Vagina (tissue), 2 donors: ENCODE results near the gene SLU7. TPM values are rescaled to one million over a fixed set of nuclear protein-coding genes. Genes with fewer than 3 reads are reported as not detected.

Experiments
- DNase-seq, 2 donors: peaks; one replicate each; pipeline ENCODE4 v3.0.0-alpha.2; 2017; ENCODE audit errors: extremely low spot score in 2 of 2
- H3K27ac ChIP-seq: fragments of 200-600 bp; sonication (generic); one replicate; pipeline ENCODE4 v1.5.1; 2019
- H3K27me3 ChIP-seq: fragments of 200-600 bp; sonication (generic); one replicate; pipeline ENCODE4 v1.5.1; 2019
- H3K36me3 ChIP-seq, 2 donors: fragments of 200-600 bp; sonication (generic); one replicate each; pipeline ENCODE4 v1.5.1; 2017 to 2019
- H3K4me1 ChIP-seq: fragments of 200-600 bp; sonication (generic); one replicate; pipeline ENCODE4 v1.5.1; 2019
- H3K4me3 ChIP-seq, 2 donors: fragments of 200-600 bp; sonication (generic); 1 replicate in 1 of 2; 2 replicates in 1 of 2; pipeline ENCODE4 v1.5.1; 2016 to 2019
- H3K9me3 ChIP-seq: fragments of 200-600 bp; sonication (generic); one replicate; pipeline ENCODE4 v1.5.1; 2019
- CTCF ChIP-seq, 3 experiments: fragments of 450-650 bp in 2 of 3; fragments of 200-600 bp in 1 of 3; sonication (generic) in 1 of 3; IDR thresholded peaks; one replicate each; pipeline ENCODE4 v1.5.1; 2017 to 2019; ENCODE audit warnings: antibody characterized with exemption in 3 of 3, mild to moderate bottlenecking in 2 of 3, moderate library complexity in 2 of 3
- POLR2A ChIP-seq, 2 donors: fragments of 450-650 bp; IDR thresholded peaks; one replicate each; pipeline ENCODE4 v1.6.1; 2017; ENCODE audit warnings: antibody characterized with exemption in 2 of 2, mild to moderate bottlenecking in 2 of 2, moderate library complexity in 2 of 2
- POLR2AphosphoS5 ChIP-seq, 2 donors: sonication (generic); formaldehyde crosslinking; IDR thresholded peaks; one replicate each; pipeline ENCODE4 v1.9.0; 2017; ENCODE audit warnings: antibody characterized with exemption in 2 of 2, mild to moderate bottlenecking in 2 of 2, low read depth in 1 of 2; ENCODE audit not compliant: insufficient read depth in 1 of 2
- intact Hi-C: fragments of 100-400 bp; cut with DNase I; formaldehyde crosslinking; loops from one replicate; pipeline ENCODE4 v1.15.1; 2023
- total RNA-seq: library from RNA; depleted of rRNA; stranded (reverse); fragments of >200 nt; gene quantifications from one replicate; pipeline ENCODE4 v1.2.3, GENCODE V29; 2016

SLU7 gene
- total RNA-seq, 1 donor from 2014 or later = 24.3 TPM

- H3K9me3 ChIP-seq = no peaks in the 10 kb centered on the region
- TF ChIP-seq CTCF (IDR thresholded peaks at IDR 0.05) (no peak), POLR2A (IDR thresholded peaks at IDR 0.05) (no peak), POLR2AphosphoS5 (IDR thresholded peaks at IDR 0.05; ENCODE audit: insufficient read depth in 1 of 2, low read depth in 1 of 2) (no peak)
Observed at GRCh38 chr5:160378330-160378729, 40.6 kb downstream of the SLU7 start.

DNA sequence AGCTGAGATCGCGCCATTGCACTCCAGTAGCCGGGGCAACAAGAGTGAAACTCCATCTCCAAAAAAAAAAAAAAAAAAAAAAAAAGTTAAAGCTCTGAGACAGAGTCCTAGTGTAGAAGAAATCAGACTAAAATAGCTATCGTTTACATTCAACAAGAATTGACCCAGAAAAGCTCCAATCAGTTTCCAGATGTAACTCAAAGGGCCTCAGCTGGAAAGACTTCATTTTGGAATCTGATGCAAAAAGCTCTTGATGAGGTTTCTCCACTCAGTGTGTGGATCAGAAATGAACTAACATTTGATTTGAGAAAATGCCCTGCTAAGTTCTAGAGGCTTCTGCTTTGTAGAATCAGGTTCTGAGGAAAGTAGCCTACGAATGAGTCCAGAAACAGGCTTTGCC, 41.2 kb downstream of the SLU7 start:
- DNase-seq = no peak
- H3K4me1 ChIP-seq = no peaks in the 10 kb centered on the region
- no peak overlapping the region for H3K4me3 ChIP-seq
- no peak for TF ChIP-seq CTCF (IDR thresholded peaks at IDR 0.05)
- TF ChIP-seq POLR2A (IDR thresholded peaks at IDR 0.05) = no peak
- no peak for TF ChIP-seq POLR2AphosphoS5 (IDR thresholded peaks at IDR 0.05; ENCODE audit: insufficient read depth in 1 of 2, low read depth in 1 of 2)
- H3K36me3 ChIP-seq = no peaks in the 10 kb centered on the region
- no peak overlapping the region for H3K27ac ChIP-seq
- intact Hi-C loops = no loop called here
- no peaks in the 10 kb centered on the region for H3K27me3 ChIP-seq
- no peaks in the 10 kb centered on the region for H3K9me3 ChIP-seq

More at GRCh38 chr5:160378330-160378729, 40.6 kb downstream of the SLU7 start:
- Histone ChIP-seq H3K36me3 (no peaks in the 10 kb centered on the region), H3K4me3 (no peak overlapping the region), H3K4me1 (no peaks in the 10 kb centered on the region), H3K27ac (no peak overlapping the region), H3K27me3 (no peaks in the 10 kb centered on the region)
- intact Hi-C loops = no loop called here
- DNase-seq = no peak

DNA sequence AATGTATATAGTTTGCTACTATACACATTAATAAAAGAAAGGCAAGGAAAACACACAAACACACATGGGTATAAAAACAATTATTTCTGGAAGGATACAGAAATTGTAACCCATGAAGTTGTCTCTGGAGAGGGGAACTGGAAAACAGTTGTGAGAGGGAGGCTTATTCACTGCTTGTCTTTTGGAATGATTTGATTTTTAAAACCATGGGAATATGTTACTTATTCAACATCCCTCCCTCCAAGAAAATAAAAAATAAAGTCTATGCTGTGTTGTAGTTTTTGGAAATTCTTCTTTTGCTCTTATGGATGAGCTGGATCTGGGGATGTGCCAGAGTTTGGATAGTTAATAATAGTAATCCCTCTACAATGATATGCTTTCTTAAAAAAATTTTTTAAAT, 42.5 kb downstream of the SLU7 start:
- intact Hi-C loops = no loop called here
- TF ChIP-seq CTCF (IDR thresholded peaks at IDR 0.05) (no peak), POLR2AphosphoS5 (IDR thresholded peaks at IDR 0.05; ENCODE audit: insufficient read depth in 1 of 2, low read depth in 1 of 2) (no peak), POLR2A (IDR thresholded peaks at IDR 0.05) (no peak)
- no peak overlapping the region for H3K27ac ChIP-seq

GRCh38 chr5:160375701-160376100, 43.2 kb downstream of the SLU7 start:
- TF ChIP-seq POLR2A (IDR thresholded peaks at IDR 0.05) (no peak), CTCF (IDR thresholded peaks at IDR 0.05) (no peak), POLR2AphosphoS5 (IDR thresholded peaks at IDR 0.05; ENCODE audit: insufficient read depth in 1 of 2, low read depth in 1 of 2) (no peak)
- Histone ChIP-seq H3K27ac (no peak overlapping the region), H3K9me3 (no peaks in the 10 kb centered on the region), H3K4me1 (peaks cover 5% of the 10 kb centered on the region), H3K27me3 (no peaks in the 10 kb centered on the region), H3K36me3 (no peaks in the 10 kb centered on the region), H3K4me3 (no peak overlapping the region)
- no peak for DNase-seq
- intact Hi-C loops = no loop called here

More for the DNA sequence above, 42.5 kb downstream of the SLU7 start:
- H3K36me3 ChIP-seq = no peaks in the 10 kb centered on the region
- no peak overlapping the region for H3K4me3 ChIP-seq
- no peaks in the 10 kb centered on the region for H3K4me1 ChIP-seq
- H3K27me3 ChIP-seq = no peaks in the 10 kb centered on the region
- no peak for DNase-seq
- no peaks in the 10 kb centered on the region for H3K9me3 ChIP-seq

DNA sequence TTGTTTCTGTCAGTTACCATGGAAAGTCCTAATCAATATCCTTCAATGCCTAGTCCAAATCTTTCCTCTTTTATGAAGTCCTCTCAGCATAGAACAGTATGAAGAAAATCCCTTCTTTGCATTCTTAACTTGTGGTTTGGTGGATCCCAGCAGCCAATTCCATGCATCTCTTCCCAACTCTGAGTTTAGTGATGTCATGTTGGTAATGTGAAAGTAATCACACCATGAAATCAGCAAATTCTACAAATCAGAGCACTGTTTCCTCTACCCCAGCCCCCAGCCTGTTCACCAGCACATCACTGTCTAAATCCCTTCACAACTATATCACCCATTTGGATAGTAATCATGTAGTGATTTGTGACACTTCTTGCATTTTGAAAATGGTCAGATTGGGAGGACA, 43.7 kb downstream of the SLU7 start:
- Histone ChIP-seq H3K4me1 (peaks cover 11% of the 10 kb centered on the region), H3K27me3 (no peaks in the 10 kb centered on the region), H3K4me3 (no peak overlapping the region), H3K9me3 (no peaks in the 10 kb centered on the region), H3K27ac (no peak overlapping the region), H3K36me3 (no peaks in the 10 kb centered on the region)
- intact Hi-C loops = no loop called here
- DNase-seq = no peak
- TF ChIP-seq POLR2AphosphoS5 (IDR thresholded peaks at IDR 0.05; ENCODE audit: insufficient read depth in 1 of 2, low read depth in 1 of 2) = no peak
- TF ChIP-seq CTCF (IDR thresholded peaks at IDR 0.05) = no peak
- no peak for TF ChIP-seq POLR2A (IDR thresholded peaks at IDR 0.05)
